GM21390 (cell line): ENCODE data around the gene KRT2.

Experiments used
- ATAC-seq: cut with Tn5 transposase; IDR thresholded peaks from one replicate; pipeline ENCODE4 v1.9.1; 2021; ENCODE audit not compliant: unreplicated experiment

KRT2 gene

DNA sequence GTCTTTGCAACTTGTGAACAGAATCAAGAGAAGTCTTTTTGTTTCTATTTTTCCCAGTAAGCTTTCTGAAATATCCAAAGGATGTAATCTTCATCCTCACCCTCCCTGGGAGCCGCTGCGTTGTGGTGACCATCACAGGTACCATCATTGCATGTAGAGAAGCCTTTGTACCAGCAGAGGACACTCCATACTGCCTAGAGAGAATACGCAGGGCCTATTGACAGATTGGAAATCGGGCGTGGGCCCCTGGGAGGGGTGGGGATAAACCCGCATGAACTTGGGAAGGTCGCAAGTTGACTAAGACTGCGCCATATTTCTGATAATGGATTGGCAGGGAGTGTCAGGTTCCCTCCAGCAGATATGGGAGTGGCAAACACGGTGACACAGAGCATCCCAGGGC, 15.5 kb upstream of the KRT2 start:
- no peak for ATAC-seq

GRCh38 chr12:52666471-52666870, 14.5 kb upstream of the KRT2 start:
- ATAC-seq = no peak

- ATAC-seq = no peak
Observed at GRCh38 chr12:52663420-52663819, 11.4 kb upstream of the KRT2 start.

- ATAC-seq = no peak
Observed at GRCh38 chr12:52662918-52663229, 10.9 kb upstream of the KRT2 start.

DNA sequence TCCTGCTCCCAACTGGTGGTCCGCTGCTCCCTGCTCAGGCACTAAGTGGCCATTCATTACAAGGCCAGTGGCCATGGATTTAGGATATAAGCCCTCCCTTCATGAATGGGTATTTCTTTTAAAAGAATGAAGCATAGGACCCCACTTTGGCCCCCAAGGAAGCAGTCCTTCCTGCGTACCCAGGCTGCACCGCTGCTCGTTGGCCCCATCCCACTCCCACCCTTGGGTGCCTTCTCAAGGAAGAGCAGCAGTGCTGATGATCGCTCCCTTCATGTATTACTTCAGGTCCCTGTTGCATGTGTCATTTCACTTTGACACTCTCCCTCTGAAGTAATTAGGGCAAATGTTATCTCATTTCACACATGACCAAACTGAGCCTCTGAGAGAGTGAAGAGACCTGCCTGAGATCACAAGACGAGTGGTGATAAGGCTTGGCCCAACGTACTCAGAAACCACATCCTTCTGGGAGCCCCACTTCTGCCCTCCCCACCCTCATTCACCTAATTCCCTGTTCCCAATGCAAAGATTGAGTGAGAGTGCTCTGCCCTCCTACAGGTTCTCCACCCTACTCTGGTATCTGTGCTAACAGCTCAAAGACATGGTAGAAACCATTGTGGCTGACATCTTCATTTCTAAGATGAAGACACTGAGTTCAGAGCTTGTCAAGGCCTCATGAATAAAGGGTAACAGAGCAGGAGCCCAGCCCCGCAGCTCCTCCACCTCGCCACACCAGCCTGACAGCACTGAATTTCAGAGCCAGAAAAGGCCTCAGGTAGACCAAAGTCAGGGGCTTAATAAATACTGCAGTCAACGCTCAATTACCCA, 10.3 kb upstream of the KRT2 start:
- no peak for ATAC-seq

DNA sequence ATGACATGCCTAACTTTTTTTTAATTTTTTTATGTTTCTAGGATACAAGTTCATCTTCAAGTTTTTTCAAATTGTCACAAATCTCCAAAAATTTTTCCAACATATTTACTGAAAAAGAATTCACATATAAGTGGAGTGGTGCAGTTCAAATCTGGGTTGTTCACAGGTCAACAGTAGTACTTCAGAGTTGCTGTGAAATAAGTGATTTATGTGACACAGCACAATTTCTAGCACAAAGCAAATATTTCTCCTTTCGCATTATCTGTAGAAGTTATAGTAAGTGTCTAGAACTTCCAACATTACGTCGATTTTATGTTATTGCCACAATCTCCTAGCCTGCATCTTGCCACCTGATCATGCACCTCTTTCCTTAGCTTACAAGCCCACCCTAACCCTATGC, 9.7 kb upstream of the KRT2 start:
- ATAC-seq = no peak

DNA sequence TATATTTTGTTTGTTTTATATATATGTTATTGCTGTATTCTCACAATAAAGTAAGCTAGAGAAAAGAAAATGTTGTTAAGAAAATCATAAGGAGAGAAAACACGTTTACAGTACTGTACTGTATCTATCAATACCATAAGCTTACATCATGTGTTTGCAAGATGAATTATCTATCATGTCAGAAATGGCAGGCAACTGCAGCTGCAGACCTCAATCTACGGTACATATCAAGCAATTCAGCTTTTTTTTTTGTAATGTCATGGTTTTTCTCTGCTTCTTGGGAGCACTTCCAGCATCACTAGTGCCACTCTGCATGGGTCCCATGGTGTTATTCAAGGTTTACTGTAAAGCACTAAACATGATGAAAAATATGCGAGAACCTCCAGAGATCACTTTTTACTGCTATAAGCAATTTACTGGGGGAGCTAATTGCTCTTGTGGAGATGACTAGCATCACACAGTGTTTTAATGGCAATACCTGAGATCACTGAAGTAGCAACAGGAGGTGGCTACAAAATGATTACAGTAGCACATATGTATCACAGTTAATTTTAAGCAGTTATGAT, 9.0 kb upstream of the KRT2 start:
- no peak for ATAC-seq

- no peak for ATAC-seq
Observed at GRCh38 chr12:52659951-52660350, 7.9 kb upstream of the KRT2 start.

- no peak for ATAC-seq
Observed at GRCh38 chr12:52659395-52659794, 7.4 kb upstream of the KRT2 start.

DNA sequence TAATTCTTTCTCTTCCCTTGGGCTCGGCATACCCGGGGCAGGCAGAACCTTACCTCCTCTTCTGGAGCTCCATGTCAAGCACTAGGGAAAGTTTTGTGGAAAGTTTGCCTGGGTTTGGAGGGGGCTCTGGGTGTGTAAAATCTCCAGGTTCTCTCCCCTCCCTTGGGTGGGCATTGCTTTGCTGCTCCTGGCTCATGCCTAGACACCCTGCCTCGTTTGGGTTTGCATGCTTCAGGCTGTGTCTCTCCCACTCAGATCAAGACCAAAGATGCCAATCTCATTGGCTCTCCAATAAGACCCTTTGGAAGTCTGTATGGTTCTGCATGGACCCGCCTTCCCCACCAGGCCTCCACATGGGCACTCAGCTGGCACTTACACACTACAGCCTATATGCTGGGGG, 6.2 kb upstream of the KRT2 start:
- ATAC-seq = no peak

- no peak for ATAC-seq
Observed at GRCh38 chr12:52657250-52657902, 5.4 kb upstream of the KRT2 start.

GRCh38 chr12:52656616-52657015, 4.6 kb upstream of the KRT2 start:
- ATAC-seq = no peak

DNA sequence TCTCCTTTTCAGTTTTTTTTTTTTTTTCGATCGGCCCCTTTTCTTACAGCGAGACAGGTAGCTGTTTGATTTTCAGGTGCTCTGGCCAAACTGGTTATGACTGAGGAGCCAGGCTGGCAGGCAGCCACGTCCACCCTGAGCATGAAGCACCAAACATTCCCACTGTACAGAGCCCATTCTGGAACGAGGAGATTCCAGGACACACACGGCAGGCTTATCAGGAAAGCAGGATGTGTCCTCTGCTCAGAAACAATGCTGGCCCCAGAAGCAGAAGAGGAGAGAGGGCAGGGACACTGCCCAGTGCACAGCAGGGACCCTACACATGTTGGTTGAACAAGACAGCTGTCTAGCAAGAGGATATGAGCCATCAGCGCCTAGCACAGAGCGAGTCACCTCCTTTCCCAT, 3.7 kb upstream of the KRT2 start:
- ATAC-seq = no peak

GRCh38 chr12:52655251-52655650, 3.2 kb upstream of the KRT2 start:
- ATAC-seq = no peak

GRCh38 chr12:52650520-52651081, 1.4 kb downstream of the KRT2 start:
- ATAC-seq = no peak

- ATAC-seq = no peak
Observed at GRCh38 chr12:52649066-52649465, 2.9 kb downstream of the KRT2 start.

- no peak for ATAC-seq
Observed at GRCh38 chr12:52648012-52648550, 3.9 kb downstream of the KRT2 start.

GRCh38 chr12:52647601-52648000, 4.4 kb downstream of the KRT2 start:
- no peak for ATAC-seq

DNA sequence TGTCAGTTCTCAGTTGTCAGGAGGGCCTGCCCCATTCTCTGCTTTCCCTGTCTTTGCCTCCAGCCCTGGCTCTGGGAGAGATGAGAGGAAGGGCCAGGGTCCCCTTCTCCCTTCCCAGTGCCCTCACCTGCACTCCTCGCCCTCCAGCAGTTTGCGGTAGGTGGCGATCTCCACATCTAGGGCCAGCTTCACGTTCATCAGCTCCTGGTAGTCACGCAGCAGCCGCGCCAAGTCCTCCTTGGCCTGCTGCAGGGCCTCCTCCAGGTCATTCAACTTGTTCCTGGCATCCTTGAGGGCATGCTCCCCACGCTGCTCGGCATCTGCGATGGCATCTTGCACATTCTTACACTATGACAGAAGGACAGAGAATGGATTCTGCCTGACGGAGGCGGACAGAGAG, 5.4 kb downstream of the KRT2 start:
- ATAC-seq = no peak

- no peak for ATAC-seq
Observed at GRCh38 chr12:52645982-52646381, 6.0 kb downstream of the KRT2 start.

- ATAC-seq = no peak
Observed at GRCh38 chr12:52645120-52645761, 6.8 kb downstream of the KRT2 start.

- no peak for ATAC-seq
Observed at GRCh38 chr12:52644078-52644415, 8.0 kb downstream of the KRT2 start.
